GM18499 (cell line): ENCODE measurements around the gene RPL36A.

ENCODE experiments used
- ATAC-seq: cut with Tn5 transposase; IDR thresholded peaks from one replicate; pipeline ENCODE4 v1.9.1; 2021; ENCODE audit warnings: moderate number of reproducible peaks; ENCODE audit not compliant: insufficient read depth, unreplicated experiment

Gene RPL36A

GRCh38 chrX:101427954-101428353 lies 37.1 kb downstream of the RPL36A start:
- ATAC-seq, result no peak

GRCh38 chrX:101429934-101430333 lies 39.1 kb downstream of the RPL36A start:
- ATAC-seq, result peak; percentile 49

DNA sequence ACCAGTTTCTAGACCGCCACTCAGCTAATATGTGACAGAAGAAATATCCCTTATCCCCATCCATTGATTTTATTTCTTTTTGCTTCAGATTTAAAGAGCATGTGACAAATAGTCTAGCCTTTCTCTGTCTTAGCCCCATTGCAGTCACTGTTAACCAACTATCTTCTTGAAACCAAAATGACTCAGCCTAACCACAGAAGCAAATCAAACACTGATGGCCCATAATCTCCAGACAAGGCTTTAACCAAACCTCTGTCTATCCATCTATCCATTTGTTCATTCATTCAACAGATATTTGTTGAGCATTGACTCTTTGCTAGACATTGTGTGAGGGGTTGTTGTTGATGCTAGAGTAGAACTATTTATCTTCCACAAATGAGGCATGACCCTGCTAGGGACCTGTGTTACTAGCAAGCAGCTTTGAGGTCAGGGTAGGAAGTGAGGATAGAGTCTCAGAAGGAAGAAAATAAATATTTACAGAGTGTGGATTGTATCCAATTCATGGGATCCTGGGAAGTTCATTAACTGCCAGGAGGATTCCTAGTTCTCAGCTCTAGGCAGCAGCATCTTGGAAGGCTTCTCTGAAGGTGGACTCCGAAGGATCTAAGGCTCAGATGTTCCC lies 39.8 kb downstream of the RPL36A start:
- ATAC-seq, result peak; percentile 92

DNA sequence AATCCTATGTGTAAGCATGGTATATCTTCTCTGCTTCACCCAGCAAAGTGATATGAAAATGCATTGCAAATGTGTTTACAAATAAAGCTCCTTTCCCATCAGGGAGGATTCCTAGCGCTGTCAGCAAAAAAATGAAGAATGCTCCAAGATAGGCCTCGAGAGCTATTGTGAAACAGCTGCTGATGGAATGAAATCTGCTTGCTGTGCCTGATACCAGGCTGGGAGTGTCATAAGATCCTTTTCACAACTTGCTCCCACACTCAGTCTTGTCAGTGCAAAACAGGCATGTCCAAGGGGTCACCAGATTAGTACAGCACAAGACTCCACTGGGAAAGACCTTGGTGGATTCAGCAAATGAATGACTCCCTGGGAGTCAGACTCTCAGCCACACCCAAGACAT lies 51.3 kb downstream of the RPL36A start:
- ATAC-seq, result no peak
